GM19452 (cell line): ENCODE measurements around the gene SIMC1.
"Not testable (repeated sequence)": the region's sequence is repeated elsewhere in the genome, so short reads cannot be mapped to it uniquely, and the experiment has no call there.

Source experiments
- ATAC-seq: cut with Tn5 transposase; IDR thresholded peaks from one replicate; pipeline ENCODE4 v1.9.1; 2021; ENCODE audit not compliant: unreplicated experiment

The SIMC1 gene

DNA sequence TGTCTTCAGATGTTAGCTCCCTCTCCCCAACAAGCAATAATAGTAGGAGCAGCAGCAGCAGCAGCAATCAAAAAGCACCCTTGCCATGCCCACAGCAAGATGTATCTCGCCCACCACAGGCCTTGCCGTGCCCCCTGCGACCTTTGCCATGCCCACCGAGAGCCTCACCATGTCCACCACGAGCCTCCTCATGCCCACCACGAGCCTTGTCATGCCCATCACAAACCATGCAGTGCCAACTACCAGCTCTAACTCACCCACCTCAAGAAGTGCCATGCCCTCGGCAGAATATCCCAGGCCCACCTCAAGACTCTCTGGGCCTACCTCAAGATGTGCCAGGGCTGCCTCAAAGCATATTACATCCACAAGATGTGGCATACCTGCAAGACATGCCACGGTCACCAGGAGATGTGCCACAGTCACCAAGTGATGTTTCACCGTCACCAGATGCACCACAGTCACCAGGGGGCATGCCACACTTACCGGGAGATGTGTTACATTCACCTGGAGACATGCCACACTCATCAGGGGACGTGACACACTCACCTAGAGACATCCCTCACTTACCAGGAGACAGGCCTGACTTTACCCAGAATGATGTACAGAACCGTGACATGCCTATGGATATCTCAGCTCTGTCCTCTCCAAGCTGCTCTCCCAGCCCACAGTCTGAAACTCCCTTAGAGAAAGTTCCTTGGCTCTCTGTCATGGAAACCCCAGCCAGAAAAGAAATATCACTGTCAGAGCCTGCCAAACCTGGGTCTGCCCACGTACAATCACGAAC lies 52.0 kb downstream of the SIMC1 start:
- ATAC-seq = not testable (repeated sequence)

DNA sequence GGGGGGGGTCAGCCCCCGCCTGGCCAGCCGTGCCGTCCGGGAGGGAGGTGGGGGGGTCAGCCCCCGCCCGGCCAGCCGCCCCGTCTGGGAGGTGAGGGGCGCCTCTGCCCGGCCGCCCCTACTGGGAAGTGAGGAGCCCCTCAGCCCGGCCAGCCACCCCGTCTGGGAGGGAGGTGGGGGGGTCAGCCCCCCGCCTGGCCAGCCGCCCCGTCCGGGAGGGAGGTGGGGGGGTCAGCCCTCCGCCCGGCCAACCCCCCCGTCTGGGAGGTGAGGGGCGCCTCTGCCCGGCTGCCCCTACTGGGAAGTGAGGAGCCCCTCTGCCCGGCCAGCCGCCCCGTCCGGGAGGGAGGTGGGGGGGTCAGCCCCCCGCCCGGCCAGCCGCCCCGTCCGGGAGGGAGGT lies 67.1 kb downstream of the SIMC1 start:
- not testable (repeated sequence) for ATAC-seq

DNA sequence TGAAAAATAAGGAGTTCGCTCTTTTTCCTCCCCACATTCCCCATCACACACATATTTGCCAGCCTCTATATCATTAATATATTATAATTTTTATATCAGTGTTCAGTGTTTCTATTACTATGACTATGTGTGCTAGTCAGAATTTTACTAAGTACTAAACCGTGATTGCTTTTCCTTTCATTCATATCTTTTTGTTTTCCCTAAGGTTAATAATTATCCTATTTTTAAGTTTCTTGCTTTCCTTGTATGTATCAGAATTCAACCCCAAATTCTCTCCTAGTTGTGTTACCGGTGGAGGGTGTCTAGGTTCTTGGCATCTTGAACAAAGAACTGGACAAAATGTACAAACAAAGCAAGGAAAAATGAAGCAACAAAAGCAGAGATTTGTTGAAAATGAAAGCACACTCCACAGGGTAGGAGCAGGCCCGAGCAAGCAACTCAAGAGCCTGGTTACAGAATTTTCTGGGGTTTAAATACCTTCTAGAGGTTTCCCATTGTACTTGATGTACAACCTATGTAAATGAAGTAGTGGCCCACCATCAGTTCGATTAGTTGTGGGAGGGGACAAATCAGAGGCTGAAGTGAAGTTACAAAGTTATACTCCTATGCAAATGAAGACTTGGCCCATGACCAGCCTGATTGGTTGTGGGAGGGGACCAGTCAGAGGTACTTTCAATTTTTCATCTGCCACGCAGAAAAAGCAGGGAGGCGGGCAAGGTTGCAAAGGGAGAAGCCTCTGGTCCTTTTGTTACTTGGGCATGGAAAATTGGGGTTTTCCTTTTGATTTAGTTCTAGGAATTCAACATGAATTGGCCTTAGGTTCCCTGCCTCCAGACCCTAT lies 79.5 kb downstream of the SIMC1 start:
- no peak for ATAC-seq

DNA sequence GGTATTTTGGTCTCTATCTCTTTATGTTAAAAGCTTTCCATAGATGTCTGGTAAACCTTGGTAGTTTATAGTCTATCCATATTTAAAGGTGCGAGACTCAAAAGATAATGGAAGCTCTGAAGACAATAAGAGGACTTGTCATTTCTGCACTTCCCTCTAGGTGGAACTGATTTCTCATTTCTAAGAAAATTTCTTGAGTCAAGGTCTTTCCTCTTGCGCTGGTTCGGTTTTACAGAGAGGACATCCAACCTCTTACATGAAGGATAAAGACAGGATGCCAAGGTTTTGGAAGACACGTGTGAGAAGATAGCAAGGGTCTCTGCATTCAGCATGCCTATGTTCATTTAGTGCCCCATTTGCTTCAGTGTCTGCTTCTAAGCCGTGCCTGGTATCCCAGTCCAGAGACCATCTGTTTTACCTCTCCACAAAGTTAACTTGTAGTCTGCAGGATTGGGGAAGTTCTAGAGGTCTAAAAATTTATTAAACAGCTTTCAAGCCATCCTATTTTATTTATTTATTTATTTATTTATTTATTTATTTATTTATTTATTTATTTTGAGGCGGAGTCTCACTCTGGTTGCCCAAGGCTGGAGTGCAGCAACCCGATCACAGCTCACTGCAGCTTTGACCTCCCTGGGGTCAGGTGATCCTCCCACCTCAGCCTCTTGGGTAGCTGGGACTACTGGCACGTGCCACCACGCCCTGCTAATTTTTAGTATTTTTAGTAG lies 81.8 kb downstream of the SIMC1 start:
- ATAC-seq = no peak

DNA sequence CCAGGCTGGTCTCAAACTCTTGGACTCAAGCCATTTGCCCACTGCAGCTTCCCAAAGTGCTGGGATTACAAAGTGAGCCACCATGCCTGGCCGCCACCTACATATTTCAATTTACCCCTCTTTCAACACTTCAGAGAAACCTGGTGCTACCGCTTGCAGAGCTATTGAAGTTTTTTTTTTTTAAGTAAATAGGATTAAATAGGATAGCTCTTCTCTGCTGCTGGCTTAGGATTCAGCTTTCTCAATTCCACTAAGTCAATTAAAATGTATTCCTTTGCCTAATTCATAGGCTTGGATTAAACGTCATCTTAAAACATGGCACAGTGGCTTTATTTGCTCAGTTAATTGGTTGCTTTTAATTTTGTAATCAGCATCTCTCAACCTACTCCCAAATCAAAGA lies 82.4 kb downstream of the SIMC1 start:
- no peak for ATAC-seq

DNA sequence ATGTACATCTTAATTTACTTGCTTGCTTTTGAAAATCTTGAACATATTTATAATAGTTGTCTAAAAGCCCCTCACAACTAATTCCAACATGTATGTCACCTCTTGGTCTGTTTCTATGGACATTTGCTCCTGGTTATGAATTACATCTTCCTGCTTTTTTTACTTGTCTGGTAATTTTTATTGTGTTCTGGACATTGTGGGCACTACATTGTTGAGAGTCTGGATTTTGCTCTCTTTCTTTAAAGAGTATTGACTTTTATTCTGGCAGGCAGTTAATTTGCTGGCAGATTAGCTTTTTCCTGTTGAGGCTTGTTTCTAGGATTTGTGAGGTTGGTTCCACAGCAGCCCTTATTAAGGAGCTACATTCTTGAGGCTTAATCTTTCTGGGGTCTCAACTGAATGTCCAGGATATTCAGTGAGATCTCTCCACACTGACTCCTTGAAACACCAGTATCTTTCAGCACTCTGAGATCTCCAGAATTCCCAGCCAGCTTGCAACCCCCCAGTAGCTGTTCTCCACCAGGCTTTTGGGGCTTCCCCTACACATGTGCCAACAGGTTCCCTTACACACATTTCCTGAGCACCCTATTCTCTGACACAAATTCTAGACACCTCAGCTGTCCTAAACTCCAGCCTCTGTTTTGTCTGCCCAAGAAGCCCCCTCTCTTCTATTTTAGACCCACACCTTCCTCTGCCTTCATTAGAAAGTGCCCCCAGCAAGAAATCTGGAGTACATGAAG lies 96.0 kb downstream of the SIMC1 start:
- no peak for ATAC-seq

DNA sequence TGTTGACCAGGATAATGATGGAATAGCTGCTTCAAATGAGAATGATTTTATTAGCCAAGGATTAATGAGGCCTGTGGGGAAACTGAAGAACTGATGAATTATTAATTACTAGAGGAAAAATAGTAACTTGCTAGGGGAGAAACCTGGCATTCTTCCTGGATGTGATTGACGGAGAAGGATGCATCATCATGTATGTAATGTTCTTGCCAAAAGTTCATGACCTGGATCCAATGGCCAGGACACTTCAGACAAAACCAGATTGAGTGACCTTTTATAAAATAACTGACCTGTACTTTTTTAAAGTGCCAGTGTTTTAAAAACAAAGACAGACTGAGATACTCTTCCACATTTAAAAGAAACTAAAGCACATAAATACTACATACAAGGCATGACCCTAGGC lies 99.7 kb downstream of the SIMC1 start:
- no peak for ATAC-seq

DNA sequence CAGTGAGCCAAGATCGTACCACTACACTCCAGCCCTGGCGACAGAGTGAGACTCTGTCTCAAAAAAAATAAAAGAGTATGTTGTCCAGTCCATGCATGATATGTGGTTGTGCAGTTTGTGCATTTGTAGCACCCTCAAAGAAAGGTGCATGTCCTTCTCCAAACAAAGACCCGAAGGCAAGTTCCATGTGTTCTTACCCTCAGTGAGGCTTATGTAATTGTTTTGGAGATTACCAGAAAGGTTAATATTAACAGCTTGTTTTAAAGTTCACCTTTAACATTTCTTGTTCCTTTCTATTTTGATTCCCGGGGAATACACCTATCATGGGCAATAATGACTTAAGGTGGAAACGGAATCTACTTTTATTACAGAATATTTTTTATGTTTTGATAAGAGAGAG lies 101.1 kb downstream of the SIMC1 start:
- ATAC-seq = no peak

DNA sequence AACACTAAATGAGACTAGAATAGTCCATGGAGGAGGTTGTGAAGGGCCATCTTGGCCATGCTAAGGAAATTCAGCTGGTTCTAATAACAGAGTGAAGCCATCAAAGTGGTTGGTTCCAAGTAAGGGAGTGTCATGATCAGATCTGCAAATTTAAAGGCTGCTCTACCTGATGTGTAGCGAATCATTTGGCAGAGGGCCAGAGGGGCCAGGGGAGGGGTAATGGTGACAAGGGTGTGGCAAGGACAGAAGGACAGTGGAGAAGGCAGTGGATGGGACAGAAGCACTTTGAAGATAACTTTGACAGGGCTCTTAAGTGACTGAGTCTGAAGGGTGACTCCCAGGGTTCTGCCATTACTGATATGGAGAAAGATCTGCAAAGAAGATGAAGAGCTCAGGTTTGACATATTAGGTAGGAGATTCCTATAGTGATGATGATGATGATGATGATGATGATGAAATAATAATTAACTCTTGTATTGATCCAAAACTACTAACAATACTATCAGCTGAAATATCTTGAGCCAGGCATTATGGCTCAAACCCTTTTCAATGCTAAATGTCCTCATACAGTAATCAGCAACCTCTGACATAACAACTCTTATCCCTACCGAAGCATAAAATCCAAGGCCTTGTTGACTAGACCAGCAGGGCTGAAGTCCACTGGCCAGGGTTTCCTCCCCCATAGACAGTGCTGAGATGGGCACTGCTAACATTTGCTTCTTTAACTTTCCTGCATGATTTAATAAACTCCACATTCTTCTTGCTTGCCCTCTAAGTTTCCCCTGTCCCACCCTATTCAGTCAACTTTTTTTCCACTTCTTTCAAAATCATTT lies 103.3 kb downstream of the SIMC1 start:
- no peak for ATAC-seq

DNA sequence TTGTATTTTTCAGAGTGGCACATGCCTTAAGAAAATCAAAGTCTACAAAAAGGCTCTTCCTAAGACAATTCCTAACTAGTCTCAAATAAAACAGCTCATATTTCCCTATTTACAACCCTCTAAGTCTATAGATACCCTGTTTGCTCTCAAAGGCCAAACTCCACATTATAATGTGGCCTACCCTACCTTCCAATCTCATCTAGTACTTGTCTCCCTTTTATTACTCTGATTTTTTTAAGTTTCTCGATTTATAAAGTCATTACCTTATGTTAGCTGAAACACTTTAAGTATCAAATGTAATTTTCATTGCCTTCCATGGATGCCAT lies 103.9 kb downstream of the SIMC1 start:
- ATAC-seq = no peak

DNA sequence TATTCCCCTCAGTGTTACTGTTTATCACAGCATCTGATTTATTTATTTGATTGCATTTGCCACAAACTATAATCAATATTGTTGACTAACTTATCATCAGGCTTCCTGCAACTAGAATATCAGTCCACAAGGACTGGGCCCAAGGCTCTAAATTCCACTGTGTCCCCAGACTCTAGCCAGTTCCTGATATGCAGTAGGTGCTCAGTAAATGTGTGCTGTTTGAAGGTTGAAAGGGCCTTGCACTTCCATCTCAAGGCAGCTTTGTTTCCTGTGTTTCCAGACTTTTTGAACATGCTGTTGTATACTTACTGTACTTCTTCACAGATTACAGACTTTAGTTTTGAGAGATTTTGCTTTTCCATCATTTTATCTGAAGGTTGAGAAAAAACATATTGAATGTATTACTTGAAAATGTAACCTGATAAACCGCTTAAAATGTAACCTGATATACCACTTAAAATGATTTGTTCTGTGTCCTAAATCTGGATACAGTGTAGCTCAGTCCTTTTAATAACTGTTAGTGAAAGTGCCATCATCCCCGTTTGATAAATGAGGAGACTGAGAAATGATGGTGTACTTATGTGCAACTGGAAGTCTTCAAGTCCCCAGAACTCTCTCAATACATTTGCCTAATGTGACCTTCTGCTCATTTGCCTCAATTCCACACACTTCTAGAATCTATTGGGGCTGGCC lies 104.7 kb downstream of the SIMC1 start:
- ATAC-seq = no peak

DNA sequence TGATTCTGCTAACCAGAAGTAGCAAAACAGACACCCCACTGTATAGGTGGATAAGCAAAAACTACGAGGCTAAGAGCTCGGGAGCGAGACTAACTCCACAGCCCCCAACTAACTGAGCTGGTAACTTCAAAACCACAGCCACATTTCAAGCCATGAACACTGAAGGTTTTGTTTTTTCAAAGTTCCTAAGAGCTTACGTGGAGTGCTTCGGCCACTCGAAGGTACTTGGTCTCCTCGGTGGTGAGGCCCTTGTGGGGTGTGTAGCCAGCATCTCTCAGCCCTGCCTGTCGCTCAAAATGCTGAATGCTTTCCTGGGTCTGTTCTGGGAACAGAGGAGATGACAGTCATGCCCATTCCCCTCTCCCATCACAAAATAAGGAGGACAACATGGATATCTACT lies 112.2 kb downstream of the SIMC1 start:
- ATAC-seq = no peak

DNA sequence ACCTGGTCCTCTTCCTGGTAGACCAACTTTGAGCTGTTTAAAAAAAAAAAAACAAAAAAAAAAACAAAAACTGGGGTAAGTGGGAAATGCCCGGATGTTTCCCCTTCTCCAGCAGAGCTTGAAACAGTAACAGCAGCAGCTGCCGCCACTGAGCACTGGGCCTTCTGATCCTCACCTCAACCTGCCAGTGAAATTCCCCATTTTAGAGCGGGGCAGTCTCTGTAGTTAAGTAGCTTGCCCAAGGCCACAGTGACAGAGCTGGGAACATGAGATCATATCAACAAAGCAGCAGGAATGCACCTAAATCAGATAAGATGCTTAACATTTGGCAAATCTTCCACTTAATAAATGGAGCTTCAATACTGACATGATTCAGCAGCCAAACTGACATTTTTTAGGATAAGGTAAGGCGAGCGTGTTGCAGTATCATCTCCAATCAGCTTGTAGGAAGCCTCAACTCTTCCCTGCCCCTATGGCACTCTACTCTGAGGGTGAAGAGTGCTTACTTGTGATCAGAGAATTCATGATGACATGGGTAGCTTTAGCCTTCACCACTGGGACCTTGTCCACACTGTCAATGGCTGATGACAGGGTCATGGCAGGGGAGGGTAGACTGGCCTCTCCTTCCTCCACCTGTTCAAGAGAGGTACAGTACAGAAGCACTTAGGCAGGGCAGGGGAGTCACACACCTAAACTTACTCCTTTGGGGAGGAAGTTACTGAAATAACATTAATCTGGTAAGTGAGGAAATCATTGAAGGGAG lies 114.1 kb downstream of the SIMC1 start:
- ATAC-seq = no peak

DNA sequence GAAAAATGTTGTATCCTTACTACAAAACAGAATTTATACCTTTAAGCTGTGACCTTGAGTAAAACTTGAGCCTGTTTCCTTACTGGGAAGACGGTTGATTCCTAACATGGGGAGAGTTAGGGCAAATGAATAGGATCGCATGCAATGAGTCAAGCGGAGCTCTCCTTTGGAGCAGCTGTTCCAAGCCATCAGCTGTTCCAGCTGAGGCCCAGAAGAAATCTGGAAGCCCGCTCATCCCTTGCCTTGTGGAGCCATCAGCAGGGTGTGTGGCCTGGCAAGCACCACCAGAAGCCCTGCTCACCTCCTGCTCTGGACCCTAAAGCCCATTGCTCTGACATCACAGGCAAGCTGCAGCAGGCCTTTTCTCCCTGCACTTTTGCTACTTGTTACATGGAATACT lies 115.3 kb downstream of the SIMC1 start:
- no peak for ATAC-seq

DNA sequence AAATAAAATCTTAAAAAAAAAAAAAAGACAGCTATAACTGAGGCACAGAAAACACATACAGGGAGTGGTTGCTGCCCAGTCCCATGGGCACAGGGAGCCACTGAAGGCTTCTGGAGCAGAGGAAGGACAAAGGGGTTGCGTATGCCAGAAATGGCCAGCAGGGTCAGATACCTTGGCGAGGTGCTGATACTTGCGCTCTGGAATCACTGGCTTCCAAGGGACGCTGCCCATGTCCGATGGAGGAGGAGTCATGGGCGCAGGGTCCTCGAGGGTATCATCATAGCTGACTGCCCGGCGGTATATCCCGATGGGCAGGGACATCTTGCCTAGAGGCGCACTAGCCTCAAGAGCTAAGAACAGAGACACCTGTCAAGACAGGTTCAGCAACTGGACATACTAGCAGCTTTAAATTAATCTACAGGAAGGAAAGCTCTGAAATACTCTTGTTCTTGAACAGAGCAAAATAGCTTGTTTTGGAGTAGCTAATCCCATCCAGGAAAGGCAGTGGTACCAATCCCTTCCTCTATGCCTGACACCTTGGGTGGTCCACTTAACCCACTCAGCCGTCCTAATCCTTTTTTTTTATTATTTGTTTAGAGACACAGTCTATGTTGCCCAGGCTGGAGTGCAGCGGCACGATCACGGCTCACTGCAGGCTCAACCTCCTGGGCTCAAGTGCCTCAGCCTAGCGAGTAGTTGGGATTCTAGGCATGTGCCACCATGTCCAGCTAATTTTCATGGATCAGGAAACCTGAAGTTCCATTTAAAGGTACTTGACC lies 117.4 kb downstream of the SIMC1 start:
- ATAC-seq = no peak

DNA sequence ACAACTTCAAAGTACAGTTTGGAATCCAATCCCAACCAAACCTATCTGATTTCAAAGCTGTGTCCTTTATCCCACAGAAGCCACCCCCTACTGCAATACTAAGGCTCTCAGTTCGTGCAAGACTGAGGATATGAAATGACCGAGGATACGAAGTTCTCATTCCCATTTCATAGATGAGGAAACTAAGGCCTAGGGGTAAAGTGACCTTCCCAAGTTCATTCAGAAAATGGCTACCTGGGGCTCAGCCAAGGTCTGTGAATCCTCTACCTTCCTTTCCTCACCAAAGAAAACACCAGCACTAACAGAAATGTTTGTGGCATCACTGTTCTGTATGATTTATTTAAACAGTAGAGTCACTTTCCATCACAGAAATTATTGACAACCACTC lies 117.9 kb downstream of the SIMC1 start:
- no peak for ATAC-seq

DNA sequence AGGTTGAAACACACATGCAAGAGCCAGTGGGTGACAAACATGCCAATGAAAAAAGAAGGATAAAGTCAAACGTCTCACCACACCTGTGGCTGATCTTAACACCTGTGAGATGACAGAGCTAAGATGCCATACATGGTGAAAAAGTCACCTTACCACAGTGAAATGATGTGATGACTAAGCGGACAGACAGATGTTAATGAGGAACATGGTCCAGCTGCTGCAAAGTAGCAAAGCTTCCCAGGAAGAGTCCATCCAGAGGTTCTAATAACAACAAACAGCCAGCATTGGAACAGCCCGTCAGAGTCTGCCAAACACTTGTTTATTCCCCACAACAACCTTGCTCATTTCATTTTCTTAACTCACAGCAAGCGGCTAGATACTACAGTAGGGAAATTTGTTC lies 121.4 kb downstream of the SIMC1 start:
- ATAC-seq = no peak

DNA sequence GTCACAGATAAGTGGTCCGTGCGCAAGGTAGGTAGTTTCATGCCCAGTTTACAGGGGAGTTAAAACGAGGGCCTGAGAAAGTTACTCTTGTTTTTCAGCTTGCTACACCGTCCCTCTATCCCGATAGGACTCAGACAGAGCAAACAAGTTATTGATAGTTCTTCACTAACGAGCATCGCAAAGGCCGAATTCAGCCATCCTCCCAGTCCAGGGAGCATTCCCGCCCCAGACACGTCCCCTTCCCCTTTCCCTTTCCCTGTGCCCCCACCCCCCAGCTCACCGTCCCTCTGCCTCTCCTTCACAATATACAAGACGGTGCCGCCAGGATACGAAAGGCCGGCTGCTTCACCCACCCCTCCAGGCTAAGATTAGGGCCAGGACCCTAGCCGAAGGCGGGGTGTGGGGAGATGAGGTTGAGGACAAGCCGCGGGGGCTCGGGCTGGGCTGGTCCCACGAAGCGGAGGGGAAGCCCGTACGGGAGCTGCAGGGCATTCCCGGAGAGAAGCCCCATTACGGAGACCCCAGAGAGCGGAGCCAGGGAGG lies 122.7 kb downstream of the SIMC1 start:
- peak; percentile 8 for ATAC-seq
